H9 (cell line): ENCODE measurements around the gene RAB3GAP2. TPM values are rescaled to one million over a fixed set of nuclear protein-coding genes. Genes with fewer than 3 reads are reported as not detected.

Experiments
- DNase-seq: peaks from one replicate; pipeline ENCODE4 v3.0.0-alpha.2; 2017
- H2AFZ ChIP-seq: one replicate; pipeline ENCODE4 v1.6.1; 2013; ENCODE audit warnings: mild to moderate bottlenecking, low read length, control low read depth, moderate library complexity
- H2AK5ac ChIP-seq: 2 replicates; pipeline ENCODE4 v1.6.1; 2013; ENCODE audit warnings: low read length, control low read depth, mixed read lengths; ENCODE audit not compliant: insufficient read length
- H2BK120ac ChIP-seq: one replicate; pipeline ENCODE4 v1.6.1; 2013; ENCODE audit warnings: low read depth, mild to moderate bottlenecking, low read length, control low read depth, inconsistent platforms; ENCODE audit not compliant: poor library complexity, severe bottlenecking
- H2BK12ac ChIP-seq: 2 replicates; pipeline ENCODE4 v1.6.1; 2013; ENCODE audit warnings: low read length, control low read depth, mixed read lengths, low read depth; ENCODE audit not compliant: insufficient read length
- H2BK15ac ChIP-seq: 2 replicates; pipeline ENCODE4 v1.6.1; 2013; ENCODE audit warnings: low read depth, low read length, control low read depth
- H2BK20ac ChIP-seq: one replicate; pipeline ENCODE4 v1.6.1; 2013; ENCODE audit warnings: low read depth, mild to moderate bottlenecking, low read length, control low read depth, inconsistent platforms; ENCODE audit not compliant: poor library complexity, severe bottlenecking
- H2BK5ac ChIP-seq: 2 replicates; pipeline ENCODE4 v1.6.1; 2013; ENCODE audit warnings: low read length, control low read depth, mixed read lengths; ENCODE audit not compliant: insufficient read length
- H3K14ac ChIP-seq: 2 replicates; pipeline ENCODE4 v1.6.1; 2013; ENCODE audit warnings: low read length, control low read depth; ENCODE audit not compliant: insufficient read depth
- H3K18ac ChIP-seq: 2 replicates; pipeline ENCODE4 v1.6.1; 2013; ENCODE audit warnings: low read depth, mild to moderate bottlenecking, mixed read lengths, low read length, control low read depth; ENCODE audit not compliant: insufficient read length
- H3K23ac ChIP-seq: 2 replicates; pipeline ENCODE4 v1.6.1; 2013; ENCODE audit warnings: low read length, control low read depth, mixed read lengths, low read depth; ENCODE audit not compliant: insufficient read length
- H3K23me2 ChIP-seq: 2 replicates; pipeline ENCODE4 v1.6.1; 2013; ENCODE audit warnings: low read depth, mild to moderate bottlenecking, mixed read lengths, low read length, control low read depth; ENCODE audit not compliant: insufficient read length, poor library complexity, severe bottlenecking
- H3K27ac ChIP-seq: 2 replicates; pipeline ENCODE4 v1.5.1; 2013; ENCODE audit warnings: low read length, control low read depth, mixed read lengths, low read depth; ENCODE audit not compliant: insufficient read length
- H3K27me3 ChIP-seq: 2 replicates; pipeline ENCODE4 v1.6.1; 2013; ENCODE audit warnings: low read length, control low read depth, inconsistent platforms; ENCODE audit not compliant: insufficient read depth
- H3K4ac ChIP-seq: 2 replicates; pipeline ENCODE4 v1.6.1; 2013; ENCODE audit warnings: low read depth, mild to moderate bottlenecking, control low read depth, inconsistent platforms, low read length, moderate library complexity
- H3K4me1 ChIP-seq: 2 replicates; pipeline ENCODE4 v1.6.1; 2013; ENCODE audit warnings: low read length, control low read depth, inconsistent platforms; ENCODE audit not compliant: insufficient read depth
- H3K4me2 ChIP-seq: 2 replicates; pipeline ENCODE4 v1.6.1; 2013; ENCODE audit warnings: low read length, control low read depth, mixed read lengths; ENCODE audit not compliant: insufficient read length, insufficient read depth
- H3K56ac ChIP-seq: 2 replicates; pipeline ENCODE4 v1.6.1; 2013; ENCODE audit warnings: low read depth, mild to moderate bottlenecking, mixed read lengths, low read length, control low read depth; ENCODE audit not compliant: insufficient read length
- H3K79me1 ChIP-seq: 2 replicates; pipeline ENCODE4 v1.6.1; 2013; ENCODE audit warnings: low read depth, mild to moderate bottlenecking, moderate library complexity, low read length, control low read depth, inconsistent platforms; ENCODE audit not compliant: insufficient read depth, poor library complexity, severe bottlenecking
- H3K79me2 ChIP-seq: 2 replicates; pipeline ENCODE4 v1.6.1; 2013; ENCODE audit warnings: low read length, control low read depth, inconsistent platforms; ENCODE audit not compliant: insufficient read depth
- H3K9ac ChIP-seq: 2 replicates; pipeline ENCODE4 v1.6.1; 2013; ENCODE audit warnings: low read length, control low read depth, mixed read lengths; ENCODE audit not compliant: insufficient read length; ENCODE audit errors: extremely low read depth
- H3K9me3 ChIP-seq: one replicate; pipeline ENCODE4 v1.6.1; 2013; ENCODE audit warnings: low read depth, low read length, inconsistent platforms; ENCODE audit not compliant: control insufficient read depth
- H3T11ph ChIP-seq: one replicate; pipeline ENCODE4 v1.6.1; 2013; ENCODE audit warnings: mild to moderate bottlenecking, low read length, control low read depth, inconsistent platforms
- H4K20me1 ChIP-seq: one replicate; pipeline ENCODE4 v1.6.1; 2013; ENCODE audit not compliant: control insufficient read depth, insufficient read length, insufficient read depth
- H4K5ac ChIP-seq: 2 replicates; pipeline ENCODE4 v1.6.1; 2013; ENCODE audit warnings: low read depth, mild to moderate bottlenecking, mixed read lengths, low read length, control low read depth; ENCODE audit not compliant: insufficient read length
- H4K8ac ChIP-seq: replicated peaks from 2 replicates; pipeline ENCODE4 v1.6.1; 2013; ENCODE audit warnings: low read length, control low read depth, mixed read lengths, low read depth; ENCODE audit not compliant: insufficient read length
- H4K91ac ChIP-seq: 2 replicates; pipeline ENCODE4 v1.6.1; 2013; ENCODE audit warnings: low read depth, mild to moderate bottlenecking, moderate library complexity, mixed read lengths, low read length, control low read depth; ENCODE audit not compliant: insufficient read length
- H3K27ac Mint-ChIP-seq, 3 experiments: 2 replicates in 2 of 3; 3 replicates in 1 of 3; pipeline ENCODE4 v1.8.0; 2020 to 2021; ENCODE audit warnings: mixed read lengths in 3 of 3, mild to moderate bottlenecking in 1 of 3, moderate library complexity in 1 of 3
- H3K27me3 Mint-ChIP-seq: 2 replicates; pipeline ENCODE4 v1.8.0; 2021; ENCODE audit warnings: low read depth, mild to moderate bottlenecking, moderate library complexity, mixed read lengths
- H3K36me3 Mint-ChIP-seq, 3 experiments: 2 replicates in 2 of 3; 3 replicates in 1 of 3; pipeline ENCODE4 v1.8.0; 2020 to 2021; ENCODE audit warnings: low read depth in 3 of 3, mixed read lengths in 3 of 3; ENCODE audit not compliant: insufficient read depth in 1 of 3
- H3K4me1 Mint-ChIP-seq, 2 experiments: 2 replicates each; pipeline ENCODE4 v1.8.0; 2020; ENCODE audit warnings: mixed read lengths in 2 of 2
- H3K4me3 Mint-ChIP-seq, 2 experiments: 2 replicates in 1 of 2; 3 replicates in 1 of 2; pipeline ENCODE4 v1.8.0; 2020 to 2021; ENCODE audit warnings: mild to moderate bottlenecking in 2 of 2, mixed read lengths in 2 of 2, moderate library complexity in 1 of 2
- H3K9me3 Mint-ChIP-seq, 2 experiments: 2 replicates in 1 of 2; 3 replicates in 1 of 2; pipeline ENCODE4 v1.8.0; 2020; ENCODE audit warnings: mild to moderate bottlenecking in 2 of 2, mixed read lengths in 2 of 2, moderate library complexity in 1 of 2
- WGBS: extraction: QIAGEN DNeasy Blood & Tissue Kit; methylation state at CpG from one replicate; pipeline ENCODE4 v1.1.7; 2013; ENCODE audit warnings: missing lambda C conversion rate, low lambda C conversion rate, mixed read lengths; ENCODE audit not compliant: insufficient read length; ENCODE audit errors: extremely low coverage; 5-methylcytosine and 5-hydroxymethylcytosine counted together
- total RNA-seq: library from RNA; stranded (reverse); gene quantifications from 2 replicates; pipeline ENCODE4 v1.2.1, GENCODE V29; 2021
- TF ChIP-seq, protein P1 (sequence below): fragments of 200-600 bp; sonication (generic); conservative IDR thresholded peaks from 3 replicates; pipeline ENCODE4 v1.8.0; 2021; ENCODE audit warnings: antibody characterized with exemption, mild to moderate bottlenecking

The RAB3GAP2 gene
- total RNA-seq, 1 experiment from 2014 or later: 48.3 TPM

GRCh38 chr1:220239213-220239612, 33.0 kb downstream of the RAB3GAP2 start:
- no peak overlapping the region for H4K5ac ChIP-seq
- WGBS: no CpG with 5 or more reads among the region's 5 CpGs
- H3K79me1 ChIP-seq: peaks cover 3% of the 10 kb centered on the region
- no peak overlapping the region for H3K27ac Mint-ChIP-seq
- H3K4ac ChIP-seq: no peak overlapping the region
- H3K23ac ChIP-seq: no peak overlapping the region
- H3T11ph ChIP-seq: no peak overlapping the region
- H3K9me3 Mint-ChIP-seq: 0 out of 5 replicates have a peak, but pooled peaks cover 0 to 2% of the 10 kb centered on the region in 2 experiments
- no peak overlapping the region for H3K14ac ChIP-seq
- no peak overlapping the region for H2BK15ac ChIP-seq
- no peaks in the 10 kb centered on the region for H3K9me3 ChIP-seq
- H2AK5ac ChIP-seq: no peak overlapping the region
- no peak overlapping the region for H3K4me3 Mint-ChIP-seq
- H3K9ac ChIP-seq: no peak overlapping the region
- no peak overlapping the region for H3K4me2 ChIP-seq
- no peak overlapping the region for H2AFZ ChIP-seq
- peaks cover 0 to 10% (median 6%) of the 10 kb centered on the region in 3 experiments; a peak in 4 of 7 replicates for H3K36me3 Mint-ChIP-seq
- no peak overlapping the region for H3K18ac ChIP-seq
- no peaks in the 10 kb centered on the region for H3K27me3 ChIP-seq
- H3K56ac ChIP-seq: no peak overlapping the region
- H2BK12ac ChIP-seq: no peak overlapping the region
- no peak overlapping the region for H4K91ac ChIP-seq
- no peak overlapping the region for H3K27ac ChIP-seq
- no peak overlapping the region for H4K8ac ChIP-seq
- H2BK120ac ChIP-seq: no peak overlapping the region
- H3K4me1 Mint-ChIP-seq: peaks cover 32 to 34% of the 10 kb centered on the region in 2 experiments
- TF ChIP-seq, protein P1, sequence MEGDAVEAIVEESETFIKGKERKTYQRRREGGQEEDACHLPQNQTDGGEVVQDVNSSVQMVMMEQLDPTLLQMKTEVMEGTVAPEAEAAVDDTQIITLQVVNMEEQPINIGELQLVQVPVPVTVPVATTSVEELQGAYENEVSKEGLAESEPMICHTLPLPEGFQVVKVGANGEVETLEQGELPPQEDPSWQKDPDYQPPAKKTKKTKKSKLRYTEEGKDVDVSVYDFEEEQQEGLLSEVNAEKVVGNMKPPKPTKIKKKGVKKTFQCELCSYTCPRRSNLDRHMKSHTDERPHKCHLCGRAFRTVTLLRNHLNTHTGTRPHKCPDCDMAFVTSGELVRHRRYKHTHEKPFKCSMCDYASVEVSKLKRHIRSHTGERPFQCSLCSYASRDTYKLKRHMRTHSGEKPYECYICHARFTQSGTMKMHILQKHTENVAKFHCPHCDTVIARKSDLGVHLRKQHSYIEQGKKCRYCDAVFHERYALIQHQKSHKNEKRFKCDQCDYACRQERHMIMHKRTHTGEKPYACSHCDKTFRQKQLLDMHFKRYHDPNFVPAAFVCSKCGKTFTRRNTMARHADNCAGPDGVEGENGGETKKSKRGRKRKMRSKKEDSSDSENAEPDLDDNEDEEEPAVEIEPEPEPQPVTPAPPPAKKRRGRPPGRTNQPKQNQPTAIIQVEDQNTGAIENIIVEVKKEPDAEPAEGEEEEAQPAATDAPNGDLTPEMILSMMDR: no peak
- no peaks in the 10 kb centered on the region for H3K23me2 ChIP-seq
- H4K20me1 ChIP-seq: no peaks in the 10 kb centered on the region
- H2BK5ac ChIP-seq: no peak overlapping the region
- H3K27me3 Mint-ChIP-seq: no peaks in the 10 kb centered on the region
- H3K4me1 ChIP-seq: no peaks in the 10 kb centered on the region; the same call in 1 of the 2 replicates
- no peak overlapping the region for H2BK20ac ChIP-seq
- peaks cover 10% of the 10 kb centered on the region; the same call in 1 of the 2 replicates for H3K79me2 ChIP-seq
- DNase-seq: no peak
